ENCODE results near the gene EGF.
A peak's percentile ranks its signal among the peaks of the same experiment; 100 is the strongest.

The EGF gene

GRCh38 chr4:109915385-109916026, 2.8 kb downstream of the EGF start:
- no peak for DNase-seq (ENCODE audit: low read depth in 1 of 2, low spot score in 1 of 2)
- Histone ChIP-seq H3K27me3 (ENCODE audit: insufficient read depth, poor library complexity, severe bottlenecking) (no peaks in the 10 kb centered on the region), H3K4me3 (replicated peaks; ENCODE audit: insufficient read depth, low read length) (no peak overlapping the region), H3K27ac (replicated peaks) (no peak overlapping the region)
- TF ChIP-seq GABPA (IDR thresholded peaks at IDR 0.05; ENCODE audit: low read depth): no peak
- no peak for TF ChIP-seq POLR2AphosphoS5 (IDR thresholded peaks at IDR 0.05; ENCODE audit: low read depth)
- no peak for TF ChIP-seq SPI1 (IDR thresholded peaks at IDR 0.05; ENCODE audit: borderline replicate concordance, low read depth)
- TF ChIP-seq CTCF (IDR thresholded peaks at IDR 0.05; ENCODE audit: insufficient read depth, low read length): no peak
- TF ChIP-seq REST (IDR thresholded peaks at IDR 0.05; ENCODE audit: insufficient replicate concordance, low read depth): no peak

GRCh38 chr4:109916027-109916409, 3.3 kb downstream of the EGF start:
- Histone ChIP-seq H3K27me3 (ENCODE audit: insufficient read depth, poor library complexity, severe bottlenecking) (no peaks in the 10 kb centered on the region), H3K4me3 (replicated peaks; ENCODE audit: insufficient read depth, low read length) (no peak overlapping the region), H3K27ac (replicated peaks) (no peak overlapping the region)
- TF ChIP-seq SPI1 (IDR thresholded peaks at IDR 0.05; ENCODE audit: borderline replicate concordance, low read depth): no peak
- TF ChIP-seq GABPA (IDR thresholded peaks at IDR 0.05; ENCODE audit: low read depth): no peak
- TF ChIP-seq REST (IDR thresholded peaks at IDR 0.05; ENCODE audit: insufficient replicate concordance, low read depth): peak; percentile 29
- no peak for DNase-seq (ENCODE audit: low read depth in 1 of 2, low spot score in 1 of 2)

GRCh38 chr4:109921384-109921808, 8.7 kb downstream of the EGF start:
- no peak for DNase-seq (ENCODE audit: low read depth in 1 of 2, low spot score in 1 of 2)
- peaks cover 5% of the 10 kb centered on the region for H3K27me3 ChIP-seq (ENCODE audit: insufficient read depth, poor library complexity, severe bottlenecking)
- H3K4me3 ChIP-seq (replicated peaks; ENCODE audit: insufficient read depth, low read length): no peak overlapping the region
- no peak overlapping the region for H3K27ac ChIP-seq (replicated peaks)
- TF ChIP-seq CTCF (IDR thresholded peaks at IDR 0.05; ENCODE audit: insufficient read depth, low read length) (no peak), GABPA (IDR thresholded peaks at IDR 0.05; ENCODE audit: low read depth) (no peak), POLR2AphosphoS5 (IDR thresholded peaks at IDR 0.05; ENCODE audit: low read depth) (no peak), REST (IDR thresholded peaks at IDR 0.05; ENCODE audit: insufficient replicate concordance, low read depth) (no peak), SPI1 (IDR thresholded peaks at IDR 0.05; ENCODE audit: borderline replicate concordance, low read depth) (no peak)

All from HL-60 (cell line).